Activated naive CD4-positive, alpha-beta T cell treated with anti-CD3 and anti-CD28 coated beads, Interleukin-2, amount 50 U/mL, for 24 hours (primary cell): ENCODE data around the gene PAPPA.

Source experiments
- H3K27ac Mint-ChIP-seq: one replicate; pipeline ENCODE4 v1.8.0; 2021; ENCODE audit warnings: mild to moderate bottlenecking, mixed read lengths
- H3K27me3 Mint-ChIP-seq: one replicate; pipeline ENCODE4 v1.8.0; 2021; ENCODE audit warnings: mixed read lengths
- H3K36me3 Mint-ChIP-seq: one replicate; pipeline ENCODE4 v1.8.0; 2021; ENCODE audit warnings: mixed read lengths
- H3K4me1 Mint-ChIP-seq: one replicate; pipeline ENCODE4 v1.8.0; 2021; ENCODE audit warnings: mixed read lengths
- H3K4me3 Mint-ChIP-seq: one replicate; pipeline ENCODE4 v1.8.0; 2021; ENCODE audit warnings: mild to moderate bottlenecking, mixed read lengths
- H3K9me3 Mint-ChIP-seq: one replicate; pipeline ENCODE4 v1.8.0; 2021; ENCODE audit warnings: mixed read lengths

Gene PAPPA

GRCh38 chr9:116160676-116161571 is 7.3 kb downstream of the PAPPA start:
- Mint-ChIP-seq H3K4me1 (no peaks in the 10 kb centered on the region), H3K9me3 (no peaks in the 10 kb centered on the region), H3K4me3 (no peak overlapping the region), H3K27ac (no peak overlapping the region), H3K27me3 (peaks cover 27% of the 10 kb centered on the region), H3K36me3 (no peaks in the 10 kb centered on the region)

GRCh38 chr9:116162241-116162781 is 8.7 kb downstream of the PAPPA start:
- Mint-ChIP-seq H3K4me1 (no peaks in the 10 kb centered on the region), H3K36me3 (no peaks in the 10 kb centered on the region), H3K4me3 (no peak overlapping the region), H3K27me3 (peaks cover 18% of the 10 kb centered on the region), H3K27ac (no peak overlapping the region), H3K9me3 (no peaks in the 10 kb centered on the region)

GRCh38 chr9:116163293-116164055 is 9.9 kb downstream of the PAPPA start:
- H3K27me3 Mint-ChIP-seq = peaks cover 10% of the 10 kb centered on the region
- no peaks in the 10 kb centered on the region for H3K4me1 Mint-ChIP-seq
- no peak overlapping the region for H3K4me3 Mint-ChIP-seq
- H3K9me3 Mint-ChIP-seq = no peaks in the 10 kb centered on the region
- no peak overlapping the region for H3K27ac Mint-ChIP-seq
- H3K36me3 Mint-ChIP-seq = no peaks in the 10 kb centered on the region

DNA sequence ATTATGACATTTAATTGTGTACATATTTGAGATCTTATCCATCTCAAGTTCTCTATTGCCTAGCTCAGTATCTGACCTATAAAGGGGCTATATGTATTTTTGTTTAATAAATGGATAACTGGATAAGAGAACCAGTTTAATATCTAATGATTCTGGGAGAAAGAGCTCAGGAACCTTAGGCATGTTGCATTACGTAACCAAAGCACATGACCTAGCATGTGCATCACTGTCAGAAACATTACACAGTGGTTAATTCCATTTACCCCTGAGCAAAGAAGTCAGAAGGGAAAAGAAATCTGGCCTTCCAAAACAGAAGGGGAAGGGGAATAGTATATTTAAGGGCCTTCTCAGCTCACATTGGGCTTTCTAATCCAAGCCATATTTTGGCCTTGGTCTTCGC is 12.3 kb downstream of the PAPPA start:
- Mint-ChIP-seq H3K27ac (no peak overlapping the region), H3K36me3 (no peaks in the 10 kb centered on the region), H3K27me3 (no peaks in the 10 kb centered on the region), H3K9me3 (no peaks in the 10 kb centered on the region), H3K4me1 (no peaks in the 10 kb centered on the region), H3K4me3 (no peak overlapping the region)

GRCh38 chr9:116166713-116167112 is 13.1 kb downstream of the PAPPA start:
- Mint-ChIP-seq H3K4me1 (no peaks in the 10 kb centered on the region), H3K27me3 (peaks cover 2% of the 10 kb centered on the region), H3K36me3 (no peaks in the 10 kb centered on the region), H3K9me3 (no peaks in the 10 kb centered on the region), H3K4me3 (no peak overlapping the region), H3K27ac (no peak overlapping the region)

DNA sequence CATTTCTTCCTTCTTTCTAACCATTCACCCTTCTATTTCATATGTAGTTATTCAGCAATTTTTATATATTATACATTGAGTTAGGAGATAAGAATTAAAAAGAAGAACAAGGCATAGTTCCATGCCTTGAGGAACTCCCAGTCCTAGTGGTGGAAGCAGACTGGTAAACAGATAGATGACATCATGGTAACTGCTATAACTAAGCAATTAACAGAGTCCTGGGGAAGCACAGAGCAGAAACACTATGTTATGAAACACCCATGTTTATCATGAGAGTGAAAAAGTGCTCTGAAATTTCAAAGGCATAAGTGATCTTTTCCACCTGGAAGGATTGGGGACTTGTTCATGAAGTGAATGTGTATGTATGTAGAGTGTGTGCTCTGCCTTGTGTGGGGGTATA is 14.6 kb downstream of the PAPPA start:
- H3K4me1 Mint-ChIP-seq = no peaks in the 10 kb centered on the region
- H3K9me3 Mint-ChIP-seq = no peaks in the 10 kb centered on the region
- peaks cover 2% of the 10 kb centered on the region for H3K27me3 Mint-ChIP-seq
- no peak overlapping the region for H3K4me3 Mint-ChIP-seq
- no peak overlapping the region for H3K27ac Mint-ChIP-seq
- no peaks in the 10 kb centered on the region for H3K36me3 Mint-ChIP-seq

DNA sequence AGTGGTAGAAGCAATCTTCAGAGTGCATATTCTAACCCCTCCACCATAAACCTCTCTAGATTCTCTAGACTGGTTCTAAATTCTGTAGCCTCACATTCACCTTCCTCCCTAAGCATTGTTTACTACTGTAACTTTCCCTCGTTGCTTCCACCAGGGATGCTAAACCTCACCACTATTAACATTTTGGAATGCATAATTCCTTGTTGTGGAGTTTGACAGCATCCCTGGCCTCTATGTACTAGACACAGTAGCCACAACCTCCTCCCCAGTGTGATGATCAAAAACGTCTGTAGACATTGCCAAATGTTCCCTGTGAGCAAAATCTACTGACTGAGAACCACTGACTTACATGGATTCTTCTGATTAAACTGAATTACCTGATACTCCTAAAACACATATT is 18.6 kb downstream of the PAPPA start:
- Mint-ChIP-seq H3K27me3 (peaks cover 5% of the 10 kb centered on the region), H3K4me1 (no peaks in the 10 kb centered on the region), H3K9me3 (no peaks in the 10 kb centered on the region), H3K27ac (no peak overlapping the region), H3K36me3 (no peaks in the 10 kb centered on the region), H3K4me3 (no peak overlapping the region)

DNA sequence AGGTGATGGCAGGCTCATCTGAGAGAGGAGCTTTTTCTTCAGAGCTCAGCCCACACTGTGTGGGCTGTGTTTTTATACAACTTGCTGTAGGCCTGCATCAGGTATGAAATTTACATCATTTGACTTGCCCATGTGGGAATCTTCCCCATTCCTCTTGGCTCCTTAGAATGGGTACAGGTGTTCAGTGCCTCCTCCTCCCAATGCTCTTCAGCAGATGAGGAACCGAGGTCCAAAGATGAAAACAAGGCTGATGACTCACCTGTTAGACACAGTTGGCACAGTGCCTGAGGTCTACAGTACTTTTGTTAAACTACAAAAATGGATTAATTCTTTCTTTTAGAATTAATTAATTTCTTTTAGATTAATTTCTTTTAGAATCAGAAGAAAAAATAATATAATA is 20.8 kb downstream of the PAPPA start:
- Mint-ChIP-seq H3K36me3 (no peaks in the 10 kb centered on the region), H3K4me3 (no peak overlapping the region), H3K9me3 (no peaks in the 10 kb centered on the region), H3K4me1 (no peaks in the 10 kb centered on the region), H3K27ac (no peak overlapping the region), H3K27me3 (peaks cover 5% of the 10 kb centered on the region)

- H3K9me3 Mint-ChIP-seq = no peaks in the 10 kb centered on the region
- H3K4me3 Mint-ChIP-seq = no peak overlapping the region
- peaks cover 8% of the 10 kb centered on the region for H3K27me3 Mint-ChIP-seq
- H3K36me3 Mint-ChIP-seq = no peaks in the 10 kb centered on the region
- no peaks in the 10 kb centered on the region for H3K4me1 Mint-ChIP-seq
- H3K27ac Mint-ChIP-seq = no peak overlapping the region
These were observed 22.0 kb downstream of the PAPPA start for GRCh38 chr9:116175614-116176013.

DNA sequence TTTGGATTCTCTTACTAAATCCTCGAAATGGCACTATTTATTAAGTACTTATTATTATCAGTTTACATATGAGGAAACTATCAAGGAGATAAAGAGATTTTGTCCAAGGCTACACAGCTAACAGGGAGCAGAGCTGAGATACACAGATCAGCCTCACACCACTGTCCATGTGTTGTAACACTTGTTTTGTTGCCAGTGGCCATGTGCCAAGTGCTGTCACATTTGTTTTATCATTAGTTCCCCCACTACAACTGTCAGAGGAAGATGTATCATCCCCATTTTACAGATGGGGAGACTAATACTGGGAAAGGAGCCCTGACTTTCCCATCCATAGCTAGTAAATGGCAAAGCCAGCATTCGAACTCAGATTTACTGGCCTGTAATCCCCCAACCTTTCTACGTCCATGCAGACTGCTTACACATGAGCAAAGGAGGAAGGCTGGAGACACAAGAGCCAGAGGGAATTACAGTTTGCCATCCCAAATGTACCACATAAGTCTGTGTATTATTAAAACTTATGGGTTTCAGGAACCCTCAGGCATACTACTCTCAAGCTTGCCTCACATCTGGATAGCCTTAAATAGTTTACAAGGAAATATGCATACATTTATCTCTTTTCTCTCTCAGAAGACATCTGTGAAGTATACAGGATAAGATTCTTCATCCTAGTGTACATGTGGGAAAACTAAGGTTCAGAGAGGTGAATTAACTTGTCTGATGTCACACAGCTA is 25.1 kb downstream of the PAPPA start:
- no peaks in the 10 kb centered on the region for H3K4me1 Mint-ChIP-seq
- no peaks in the 10 kb centered on the region for H3K36me3 Mint-ChIP-seq
- H3K9me3 Mint-ChIP-seq = no peaks in the 10 kb centered on the region

DNA sequence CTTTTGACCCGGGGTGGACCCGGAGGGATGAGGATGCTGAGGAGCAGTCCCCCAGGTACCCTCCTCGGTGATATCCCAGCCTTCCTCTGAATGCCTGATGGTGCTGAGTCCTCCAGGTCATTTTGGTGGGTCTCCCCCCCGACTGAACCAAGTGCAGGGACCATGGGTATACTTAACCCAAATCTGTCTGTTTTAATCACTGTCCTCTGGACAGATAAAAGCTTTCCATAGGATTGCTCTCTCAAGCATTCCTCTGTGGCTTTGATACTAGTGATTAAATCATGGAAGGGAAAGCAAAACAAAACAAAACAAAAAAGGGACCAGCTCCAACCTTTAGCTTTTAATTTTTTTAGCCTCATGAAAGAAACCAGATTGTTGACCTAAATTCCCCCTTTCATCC is 26.0 kb downstream of the PAPPA start:
- Mint-ChIP-seq H3K4me3 (no peak overlapping the region), H3K27me3 (peaks cover 3% of the 10 kb centered on the region), H3K9me3 (no peaks in the 10 kb centered on the region), H3K27ac (no peak overlapping the region), H3K4me1 (no peaks in the 10 kb centered on the region), H3K36me3 (no peaks in the 10 kb centered on the region)

More for the DNA sequence above, 25.1 kb downstream of the PAPPA start:
- H3K27me3 Mint-ChIP-seq = peaks cover 3% of the 10 kb centered on the region
- H3K27ac Mint-ChIP-seq = no peak overlapping the region
- H3K4me3 Mint-ChIP-seq = no peak overlapping the region

DNA sequence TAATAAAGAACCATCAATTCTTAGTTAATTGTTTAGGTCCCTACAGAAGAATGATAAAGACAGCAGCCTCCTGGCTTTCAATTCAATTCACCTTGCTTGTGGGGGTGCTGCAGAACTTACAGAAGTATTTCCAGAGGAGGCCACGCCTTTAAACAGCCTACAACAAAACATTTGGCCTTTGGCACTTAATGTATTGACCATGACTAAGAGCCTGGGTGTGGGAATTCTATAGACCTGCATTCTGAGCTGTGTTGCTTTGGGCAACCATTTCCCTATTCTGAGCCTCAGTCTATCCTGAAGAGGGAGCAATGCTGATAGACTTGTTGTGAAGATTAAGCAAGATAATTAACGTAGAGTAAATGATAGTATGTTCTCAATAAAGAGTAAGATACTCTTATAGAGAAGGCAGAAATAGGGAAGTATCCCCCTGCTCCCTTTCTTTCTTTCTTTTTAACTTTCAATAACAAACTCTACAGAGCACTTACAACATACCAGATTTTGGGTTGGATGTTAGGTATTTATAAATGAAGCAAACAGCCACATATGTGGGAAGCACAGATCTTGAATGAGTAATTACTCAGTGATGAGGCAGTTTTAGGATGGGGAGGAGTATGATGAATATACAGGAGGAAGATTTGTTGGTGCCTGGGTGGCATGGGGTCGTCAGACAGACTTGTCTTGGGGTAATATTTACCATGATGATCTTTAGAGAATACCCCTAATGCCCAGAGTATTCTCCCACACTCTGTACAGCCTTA is 28.4 kb downstream of the PAPPA start:
- Mint-ChIP-seq H3K9me3 (no peaks in the 10 kb centered on the region), H3K4me1 (no peaks in the 10 kb centered on the region), H3K4me3 (no peak overlapping the region), H3K27me3 (peaks cover 3% of the 10 kb centered on the region), H3K27ac (no peak overlapping the region), H3K36me3 (no peaks in the 10 kb centered on the region)

DNA sequence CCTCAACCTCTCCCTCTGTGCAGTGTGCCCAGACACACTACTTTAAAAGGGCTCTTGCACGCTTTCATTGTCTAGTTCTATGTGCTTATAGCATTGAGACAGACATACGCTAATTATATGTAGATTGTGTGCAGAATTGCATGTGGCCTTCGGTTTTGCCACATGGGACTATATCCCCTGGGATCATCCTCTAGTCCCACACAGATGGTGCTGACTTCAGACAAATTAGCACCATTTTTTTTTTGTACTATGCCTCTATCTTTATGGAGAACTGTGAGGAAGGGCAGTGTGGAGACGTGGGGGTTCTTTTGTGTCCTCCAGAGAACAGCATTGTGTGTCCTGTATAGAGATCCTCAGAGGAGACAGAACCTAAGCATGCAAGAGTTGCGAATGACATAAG is 29.3 kb downstream of the PAPPA start:
- Mint-ChIP-seq H3K27me3 (peaks cover 3% of the 10 kb centered on the region), H3K36me3 (no peaks in the 10 kb centered on the region), H3K27ac (no peak overlapping the region), H3K4me1 (no peaks in the 10 kb centered on the region), H3K4me3 (no peak overlapping the region), H3K9me3 (no peaks in the 10 kb centered on the region)

- Mint-ChIP-seq H3K9me3 (no peaks in the 10 kb centered on the region), H3K27me3 (no peaks in the 10 kb centered on the region), H3K4me3 (no peak overlapping the region), H3K4me1 (no peaks in the 10 kb centered on the region), H3K36me3 (no peaks in the 10 kb centered on the region), H3K27ac (no peak overlapping the region)
These were observed 34.1 kb downstream of the PAPPA start for GRCh38 chr9:116187570-116188170.

DNA sequence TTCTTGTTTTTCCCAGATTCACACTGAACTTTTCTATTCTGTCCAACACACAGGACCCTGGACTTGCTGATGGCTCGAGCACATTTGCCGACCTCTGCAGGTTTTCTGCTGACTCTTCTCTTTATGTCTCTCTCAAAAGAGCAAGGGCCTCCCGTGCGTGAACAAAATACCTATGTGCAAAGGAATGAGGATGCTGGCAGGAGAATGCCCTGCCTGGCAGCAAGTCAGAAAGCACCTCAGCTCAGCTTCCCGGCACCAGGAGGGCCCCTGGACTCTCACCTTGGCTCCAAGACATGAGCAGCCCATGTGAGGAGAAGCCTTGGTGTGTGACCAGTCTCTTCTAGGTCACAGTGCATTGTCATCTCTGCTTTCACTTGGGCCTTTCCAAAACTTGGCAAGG is 36.1 kb downstream of the PAPPA start:
- no peak overlapping the region for H3K4me3 Mint-ChIP-seq
- H3K27me3 Mint-ChIP-seq = no peaks in the 10 kb centered on the region
- no peak overlapping the region for H3K27ac Mint-ChIP-seq
- H3K9me3 Mint-ChIP-seq = no peaks in the 10 kb centered on the region
- no peaks in the 10 kb centered on the region for H3K36me3 Mint-ChIP-seq
- no peaks in the 10 kb centered on the region for H3K4me1 Mint-ChIP-seq
